ENCODE measurements around the gene NPB.

Gene NPB

DNA sequence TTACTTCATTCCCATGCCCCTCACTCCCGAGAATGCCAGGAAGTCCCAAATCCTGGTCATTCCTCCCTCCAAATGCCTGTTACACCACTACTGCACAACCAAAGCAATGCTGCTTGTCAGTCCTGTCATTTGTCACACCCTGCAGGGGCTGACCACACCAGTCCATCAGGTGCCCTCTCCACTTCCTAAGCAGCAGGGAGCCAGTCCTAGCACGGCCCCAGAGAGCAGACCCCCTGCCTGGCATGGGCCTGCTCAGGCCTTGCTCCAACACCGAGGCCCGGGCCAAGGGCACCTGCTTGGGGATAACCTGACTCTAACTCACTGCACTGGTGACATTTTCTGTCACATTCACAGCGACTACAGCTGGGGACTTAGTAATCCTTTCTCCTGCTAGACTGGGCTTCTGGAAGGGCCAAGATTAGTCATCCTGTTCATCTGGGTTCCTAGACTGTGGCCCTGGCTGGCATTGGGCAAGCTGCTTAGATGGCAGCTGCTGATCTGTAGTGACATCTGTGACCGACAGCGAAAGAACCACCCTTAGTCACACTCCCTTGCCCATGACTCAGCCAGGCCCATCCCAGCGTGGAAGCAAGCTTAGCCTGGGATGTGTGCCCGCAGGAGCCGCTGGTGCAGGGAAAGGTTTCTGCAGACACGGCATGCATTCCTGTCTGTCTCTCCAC lies 16.0 kb upstream of the NPB start:
- Histone ChIP-seq H3K4me3 (ENCODE audit: low read depth in 1 of 2, low read length in 1 of 2) (no peak overlapping the region), H3K36me3 (peaks cover 59% of the 10 kb centered on the region), H3K9me3 (no peaks in the 10 kb centered on the region), H3K4me1 (ENCODE audit: control insufficient read depth in 1 of 2, insufficient read depth in 1 of 2, low read depth in 1 of 2, low read length in 1 of 2) (peaks cover 9% of the 10 kb centered on the region in 2 experiments), H3K27me3 (no peaks in the 10 kb centered on the region), H3K27ac (no peak overlapping the region)
- TF ChIP-seq CTCF (IDR thresholded peaks at IDR 0.05): no peak

GRCh38 chr17:81888105-81888987 lies 13.7 kb upstream of the NPB start:
- no peak for TF ChIP-seq CTCF (IDR thresholded peaks at IDR 0.05)
- Histone ChIP-seq H3K27ac (no peak overlapping the region), H3K9me3 (no peaks in the 10 kb centered on the region), H3K36me3 (peaks cover 53% of the 10 kb centered on the region), H3K4me3 (ENCODE audit: low read depth in 1 of 2, low read length in 1 of 2) (no peak overlapping the region), H3K4me1 (ENCODE audit: control insufficient read depth in 1 of 2, insufficient read depth in 1 of 2, low read depth in 1 of 2, low read length in 1 of 2) (peaks cover 19% of the 10 kb centered on the region in 2 experiments), H3K27me3 (no peaks in the 10 kb centered on the region)

DNA sequence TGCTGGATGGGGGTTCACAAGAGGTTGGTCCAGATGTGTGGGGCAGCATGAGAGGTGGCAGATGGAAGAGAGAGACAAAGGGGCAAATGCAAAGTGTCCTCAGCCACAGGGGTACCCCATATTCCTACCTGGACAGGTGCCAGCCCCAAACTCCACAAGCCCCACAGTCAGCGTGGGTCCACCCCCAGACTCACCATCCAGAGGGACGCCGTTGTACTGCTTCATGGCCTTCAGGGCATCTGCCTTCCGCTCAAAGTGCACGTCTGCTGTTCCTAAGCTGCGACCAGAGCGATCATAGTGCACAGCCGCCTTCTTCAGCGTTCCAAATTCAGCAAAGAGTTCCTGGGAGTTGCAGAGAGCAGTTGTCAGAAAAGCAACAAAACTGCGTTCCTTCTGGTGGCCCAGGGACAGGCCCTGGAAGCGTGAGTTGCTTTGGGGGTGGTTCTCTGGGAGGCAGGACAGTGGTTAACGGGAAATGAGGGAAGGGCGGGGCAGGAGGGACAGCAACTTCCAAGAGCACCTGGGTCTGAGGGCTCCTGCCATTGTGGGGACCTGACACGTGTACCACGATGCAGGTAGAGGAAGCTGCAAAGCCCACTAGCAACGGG lies 12.9 kb upstream of the NPB start:
- peaks cover 19% of the 10 kb centered on the region in 2 experiments for H3K4me1 ChIP-seq (ENCODE audit: control insufficient read depth in 1 of 2, insufficient read depth in 1 of 2, low read depth in 1 of 2, low read length in 1 of 2)
- no peak overlapping the region for H3K4me3 ChIP-seq (ENCODE audit: low read depth in 1 of 2, low read length in 1 of 2)
- no peaks in the 10 kb centered on the region for H3K9me3 ChIP-seq
- no peaks in the 10 kb centered on the region for H3K27me3 ChIP-seq
- no peak overlapping the region for H3K27ac ChIP-seq
- TF ChIP-seq CTCF (IDR thresholded peaks at IDR 0.05): no peak
- H3K36me3 ChIP-seq: peaks cover 53% of the 10 kb centered on the region

- Histone ChIP-seq H3K36me3 (peaks cover 54% of the 10 kb centered on the region), H3K4me3 (ENCODE audit: low read depth in 1 of 2, low read length in 1 of 2) (no peak overlapping the region), H3K27ac (no peak overlapping the region)
Observed at GRCh38 chr17:81889602-81890001, 12.4 kb upstream of the NPB start.

More at GRCh38 chr17:81889602-81890001, 12.4 kb upstream of the NPB start:
- Histone ChIP-seq H3K9me3 (no peaks in the 10 kb centered on the region), H3K27me3 (no peaks in the 10 kb centered on the region), H3K4me1 (ENCODE audit: control insufficient read depth in 1 of 2, insufficient read depth in 1 of 2, low read depth in 1 of 2, low read length in 1 of 2) (peaks cover 19% of the 10 kb centered on the region in 2 experiments)
- no peak for TF ChIP-seq CTCF (IDR thresholded peaks at IDR 0.05)

Data from neutrophil (primary cell).